NCI-H82 (cell line): ENCODE data around the gene ANKRD13A.
A peak's percentile ranks its signal among the peaks of the same experiment; 100 is the strongest.

Source experiments
- DNase-seq: peaks from one replicate; lab custom pipeline; 2025; lab: John Stamatoyannopoulos, UW

Gene ANKRD13A

GRCh38 chr12:109998904-109999648 is at the start of gene ANKRD13A:
TSS of gene ANKRD13A (plus strand) at chr12:109999430. CDS start at chr12:109999689, 259 bp downstream.
- peak; percentile 93 for DNase-seq

- DNase-seq = no peak
These were observed 48.6 kb upstream of the ANKRD13A start for GRCh38 chr12:109950625-109951024.

- no peak for DNase-seq
These were observed 48.1 kb upstream of the ANKRD13A start for GRCh38 chr12:109951136-109951535.

- no peak for DNase-seq
These were observed 47.5 kb upstream of the ANKRD13A start for GRCh38 chr12:109951751-109952150.

GRCh38 chr12:109952160-109952858 is 46.9 kb upstream of the ANKRD13A start:
- DNase-seq = no peak

- no peak for DNase-seq
These were observed 46.4 kb upstream of the ANKRD13A start for GRCh38 chr12:109952873-109953272.

GRCh38 chr12:109953656-109954055 is 45.6 kb upstream of the ANKRD13A start:
- DNase-seq = no peak

GRCh38 chr12:109958374-109958773 is 40.9 kb upstream of the ANKRD13A start:
- DNase-seq = no peak

- DNase-seq = no peak
These were observed 39.7 kb upstream of the ANKRD13A start for GRCh38 chr12:109959411-109960093.

GRCh38 chr12:109961201-109961600 is 38.0 kb upstream of the ANKRD13A start:
- no peak for DNase-seq

- DNase-seq = no peak
These were observed 37.6 kb upstream of the ANKRD13A start for GRCh38 chr12:109961612-109962011.

GRCh38 chr12:109962398-109962797 is 36.8 kb upstream of the ANKRD13A start:
- DNase-seq = peak; percentile 84

- no peak for DNase-seq
These were observed 35.9 kb upstream of the ANKRD13A start for GRCh38 chr12:109963330-109963729.

GRCh38 chr12:109963743-109964429 is 35.3 kb upstream of the ANKRD13A start:
- DNase-seq = no peak

GRCh38 chr12:109966546-109966945 is 32.7 kb upstream of the ANKRD13A start:
- no peak for DNase-seq

GRCh38 chr12:109967383-109968031 is 31.7 kb upstream of the ANKRD13A start:
- DNase-seq = peak; percentile 44

- DNase-seq = no peak
These were observed 31.2 kb upstream of the ANKRD13A start for GRCh38 chr12:109968032-109968420.

- no peak for DNase-seq
These were observed 30.4 kb upstream of the ANKRD13A start for GRCh38 chr12:109968801-109969200.

- DNase-seq = no peak
These were observed 26.4 kb upstream of the ANKRD13A start for GRCh38 chr12:109972821-109973220.

GRCh38 chr12:109981311-109981710 is 17.9 kb upstream of the ANKRD13A start:
- DNase-seq = no peak

- DNase-seq = no peak
These were observed 17.0 kb upstream of the ANKRD13A start for GRCh38 chr12:109982210-109982609.
